Activated CD8-positive, alpha-beta memory T cell treated with anti-CD3 and anti-CD28 coated beads for 1 hour (primary cell): Measurements from ENCODE around the gene TXK.
"Not testable (repeated sequence)": the region's sequence is repeated elsewhere in the genome, so short reads cannot be mapped to it uniquely, and the experiment has no call there.

Source experiments
- DNase-seq, 2 donors: peaks; one replicate each; pipeline ENCODE4 v3.0.0-alpha.2; 2020; ENCODE audit warnings: low read depth in 1 of 2; ENCODE audit errors: extremely low read depth in 1 of 2

Gene TXK

DNA sequence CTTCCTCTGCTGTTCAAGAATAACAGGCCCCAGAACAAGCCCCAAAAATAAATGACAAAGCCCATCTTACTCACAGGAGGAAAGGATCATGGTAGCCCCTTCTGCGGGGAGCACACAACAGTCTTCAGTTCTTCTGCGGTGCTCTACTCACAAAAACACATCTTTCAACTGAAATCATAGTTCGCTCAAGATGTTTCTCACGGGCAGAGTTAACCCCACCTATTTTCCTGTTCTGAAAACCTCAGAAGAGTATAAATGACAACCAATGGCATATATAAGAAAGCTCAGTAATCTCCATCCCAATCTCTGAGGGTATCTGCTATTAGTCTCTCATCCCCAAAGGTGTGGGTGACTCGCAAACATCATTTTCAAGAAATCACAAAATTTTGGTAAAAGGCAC lies at the start of gene TXK:
TXK (minus strand) TSS at position 170 of the 400 bp plus-strand sequence; CDS start at position 90, 80 bp downstream.
- DNase-seq: no peak

- DNase-seq: no peak
Measured at GRCh38 chr4:48180234-48180633, 46.2 kb upstream of the TXK start.

GRCh38 chr4:48178931-48179330 lies 44.9 kb upstream of the TXK start:
- DNase-seq: no peak

DNA sequence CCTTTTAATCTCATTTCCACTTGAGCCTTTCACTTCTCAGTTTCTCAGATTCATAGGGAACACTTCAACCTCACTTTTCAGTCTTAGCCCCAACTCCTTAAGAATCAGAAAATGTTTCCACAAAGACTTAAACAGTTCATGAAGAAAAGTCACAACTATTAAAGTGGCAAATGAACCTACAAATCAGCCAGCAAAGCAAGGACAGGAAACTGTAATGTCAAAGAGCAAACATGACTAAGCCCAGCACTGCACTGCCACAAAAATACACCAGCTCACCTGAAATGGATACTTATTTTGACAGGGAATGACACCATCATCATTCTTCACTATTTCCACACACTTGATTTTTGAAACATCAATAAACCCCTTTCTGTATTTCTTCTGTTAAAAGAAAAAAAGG lies 41.8 kb upstream of the TXK start:
- DNase-seq: no peak

- no peak for DNase-seq
Measured at GRCh38 chr4:48175328-48175727, 41.3 kb upstream of the TXK start.

DNA sequence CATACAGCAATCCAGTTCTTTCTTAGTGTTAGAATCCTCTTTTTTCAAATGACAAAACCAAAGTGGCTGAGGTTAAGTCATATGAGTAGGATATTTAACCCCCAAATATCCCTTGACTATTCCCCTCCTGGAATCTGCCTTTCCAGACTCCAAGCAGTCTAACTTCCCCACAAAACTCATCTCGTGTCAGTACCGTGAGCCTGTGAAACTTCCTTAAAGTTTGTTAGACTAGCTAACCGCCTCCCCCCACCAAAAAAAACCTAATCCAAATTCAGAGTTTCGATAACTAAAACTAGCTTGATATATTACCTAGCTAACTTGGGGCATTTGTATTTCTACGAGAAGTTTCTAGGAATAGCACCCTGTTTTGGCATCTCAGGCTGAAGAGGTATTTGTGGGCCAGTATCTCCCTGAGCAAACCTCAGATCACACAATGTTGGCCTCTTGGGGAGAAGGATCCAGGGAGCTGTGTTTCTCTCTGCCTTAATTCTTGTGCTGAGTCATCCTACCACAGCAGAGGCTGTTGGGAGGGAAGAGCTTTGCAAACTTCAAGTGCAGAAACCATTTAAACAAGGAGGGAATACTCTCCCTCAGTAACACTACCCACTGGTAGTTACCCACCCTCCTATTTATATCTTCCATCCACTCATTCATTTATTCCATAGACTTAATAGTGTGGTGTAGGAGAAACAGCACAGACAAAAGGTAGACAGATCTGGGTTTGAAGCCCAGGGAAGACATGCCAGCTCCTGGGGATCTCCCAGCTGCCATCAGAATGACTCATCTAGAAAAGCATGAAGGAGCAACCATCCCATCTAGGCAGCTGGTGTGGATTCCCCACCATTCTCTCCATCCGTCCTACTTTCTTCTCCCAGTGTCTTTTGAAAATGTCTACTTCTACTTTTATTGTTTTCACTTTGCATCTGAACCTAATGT lies 39.3 kb upstream of the TXK start:
- no peak for DNase-seq

- DNase-seq: no peak
Measured at GRCh38 chr4:48172651-48173050, 38.6 kb upstream of the TXK start.

DNA sequence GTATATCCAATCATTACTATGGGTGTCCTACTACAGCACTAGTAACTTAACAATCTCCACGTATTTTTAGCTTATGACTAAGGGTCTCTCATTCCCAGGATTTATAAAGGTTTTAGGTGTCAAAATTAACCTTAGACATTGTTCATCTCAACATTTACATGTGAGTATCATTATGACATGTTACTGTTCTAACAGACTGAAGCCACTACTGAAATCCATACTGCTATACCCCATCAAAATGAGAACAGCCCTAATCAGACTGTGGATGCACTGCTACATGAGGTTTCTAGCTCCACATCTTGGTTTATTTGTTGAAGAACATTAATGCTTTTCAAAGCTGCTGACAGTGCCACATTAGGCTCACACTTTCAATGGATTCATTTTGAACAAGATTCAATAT lies 35.6 kb upstream of the TXK start:
- DNase-seq: no peak

GRCh38 chr4:48167538-48168263 lies 33.7 kb upstream of the TXK start:
- no peak for DNase-seq

DNA sequence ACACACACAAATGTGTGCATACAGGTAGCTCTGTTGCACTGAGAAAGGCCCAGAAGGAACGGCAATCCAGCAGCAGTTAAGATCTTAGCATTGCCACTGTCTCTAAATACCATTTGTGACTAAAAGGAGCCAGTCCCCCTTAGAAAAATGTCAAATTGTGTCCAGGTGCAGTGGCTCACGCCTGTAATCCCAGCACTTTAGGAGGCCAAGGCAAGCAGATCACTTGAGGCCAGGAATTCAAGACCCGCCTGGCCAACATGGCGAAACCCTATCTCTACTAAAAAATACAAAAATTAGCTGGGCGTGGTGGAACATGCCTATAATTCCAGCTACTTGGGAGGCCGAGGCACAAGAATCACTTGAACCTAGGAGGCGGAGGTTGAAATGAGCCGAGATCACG lies 30.5 kb upstream of the TXK start:
- DNase-seq: not testable (repeated sequence)

- DNase-seq: no peak
Measured at GRCh38 chr4:48163746-48164145, 29.7 kb upstream of the TXK start.

- no peak for DNase-seq
Measured at GRCh38 chr4:48162162-48162561, 28.1 kb upstream of the TXK start.

- DNase-seq: no peak
Measured at GRCh38 chr4:48157271-48157670, 23.2 kb upstream of the TXK start.

DNA sequence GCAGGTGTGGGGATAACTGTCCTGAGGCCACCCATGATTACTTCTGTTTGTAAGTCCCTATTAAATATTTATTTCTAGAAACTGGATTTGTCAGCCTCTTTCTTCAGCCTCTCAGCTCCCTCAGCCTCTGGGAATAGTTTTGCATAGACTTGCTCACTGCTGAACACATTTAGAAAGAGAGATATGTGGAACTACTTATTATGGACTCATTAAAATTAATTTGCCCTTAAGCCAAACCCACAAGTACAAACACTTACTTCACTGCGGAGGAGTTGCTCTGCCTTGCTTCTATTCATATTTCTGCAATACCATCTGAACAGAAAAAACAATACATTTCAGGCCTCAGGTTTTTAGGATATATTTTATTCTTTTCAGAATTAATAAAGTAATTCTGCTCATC lies 22.4 kb upstream of the TXK start:
- no peak for DNase-seq

- DNase-seq: no peak
Measured at GRCh38 chr4:48153791-48154550, 19.9 kb upstream of the TXK start.

DNA sequence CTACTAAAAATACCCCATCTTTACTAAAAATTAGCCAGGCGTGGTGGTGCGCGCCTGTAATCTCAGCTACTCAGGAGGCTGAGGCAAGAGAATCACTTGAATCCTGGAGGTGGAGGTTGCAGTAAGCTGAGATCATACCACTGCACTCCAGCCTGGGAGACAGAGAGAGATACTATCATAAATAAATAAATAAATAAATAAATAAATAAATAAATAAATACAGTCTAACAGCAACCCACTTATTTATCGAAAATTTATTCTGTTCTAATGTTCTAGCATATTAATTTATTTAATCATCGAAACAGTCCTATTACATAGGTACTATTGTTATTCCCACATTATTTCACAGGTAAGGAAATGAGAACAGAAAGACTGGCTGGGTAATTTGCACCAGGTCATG lies 18.2 kb upstream of the TXK start:
- no peak for DNase-seq

DNA sequence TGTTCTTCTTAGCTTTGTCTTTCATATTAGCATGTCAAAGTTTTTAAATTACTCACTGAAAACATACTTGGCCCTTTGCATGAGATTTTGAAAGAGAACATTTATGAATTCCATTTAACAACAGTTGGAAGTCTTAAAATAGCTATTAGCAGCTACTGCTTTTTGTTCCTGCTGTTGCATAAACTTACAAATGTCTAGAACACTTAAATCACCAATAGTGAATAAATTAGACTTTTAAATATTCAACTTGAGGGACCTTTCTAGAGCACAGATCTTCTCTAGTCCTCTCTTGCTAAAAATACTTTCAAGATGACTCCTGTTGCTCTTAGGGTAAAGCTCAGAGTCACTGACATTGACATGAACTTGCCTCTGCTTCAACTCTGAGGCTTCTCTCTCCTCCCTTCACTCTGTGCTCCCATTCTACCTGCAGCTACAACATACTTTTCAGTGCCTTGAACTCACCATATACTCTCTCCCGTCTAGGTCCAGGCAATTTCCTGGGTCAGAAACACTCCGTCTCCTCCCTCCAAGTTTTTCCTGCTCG lies 15.8 kb upstream of the TXK start:
- no peak for DNase-seq

DNA sequence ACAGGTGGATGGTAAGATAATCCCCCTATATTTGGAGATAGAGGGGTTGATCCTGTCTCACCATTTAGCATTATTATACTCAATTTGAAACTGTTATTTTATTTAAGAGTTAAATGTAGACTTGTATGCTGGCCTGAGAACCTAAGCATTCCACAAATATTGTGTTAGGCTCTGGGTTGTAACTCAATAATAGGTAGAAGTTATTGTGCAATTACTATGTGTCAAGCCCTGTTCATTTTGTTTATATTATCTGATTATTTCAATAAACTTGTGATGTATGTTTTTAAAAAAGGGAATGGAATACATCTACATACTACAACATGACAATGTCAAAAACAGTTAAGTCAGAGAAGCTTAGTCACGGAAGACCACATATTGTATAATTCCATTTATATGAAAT lies 13.6 kb upstream of the TXK start:
- no peak for DNase-seq

- no peak for DNase-seq
Measured at GRCh38 chr4:48141048-48141447, 7.0 kb upstream of the TXK start.

GRCh38 chr4:48139691-48140090 lies 5.6 kb upstream of the TXK start:
- DNase-seq: no peak

DNA sequence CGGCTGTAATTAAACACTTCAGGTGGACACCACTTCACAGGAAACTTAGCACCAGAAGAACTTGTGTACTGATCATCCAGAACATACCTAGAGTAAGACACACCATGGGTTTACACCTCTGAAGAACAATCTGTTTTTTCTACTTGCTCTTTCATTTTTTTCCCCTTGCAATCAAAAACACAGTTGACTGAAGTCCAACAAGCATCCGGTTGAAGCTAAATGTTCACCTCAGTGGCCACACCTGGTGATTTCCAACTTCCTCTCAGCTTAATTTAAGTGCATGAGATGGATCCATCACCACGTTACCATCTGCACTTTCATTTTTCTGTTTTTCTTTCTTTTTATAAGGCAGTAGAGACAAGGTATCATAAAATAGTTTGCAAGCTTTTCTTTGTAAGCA lies 4.9 kb upstream of the TXK start:
- no peak for DNase-seq
